Fibroblast of the aortic adventitia (primary cell): ENCODE measurements around the gene EXOC6B. TPM values are rescaled to one million over a fixed set of nuclear protein-coding genes. Genes with fewer than 3 reads are reported as not detected.

Source experiments
- DNase-seq: peaks from one replicate; pipeline ENCODE4 v3.0.0-alpha.2; 2010; ENCODE audit warnings: low read depth
- H3K4me3 ChIP-seq: 2 replicates; pipeline ENCODE4 v1.5.1; 2011; ENCODE audit warnings: low read depth, mild to moderate bottlenecking, control low read depth, low read length, moderate library complexity
- total RNA-seq: library from RNA; depleted of rRNA; stranded (reverse); fragments of >200 nt; gene quantifications from 2 replicates; pipeline ENCODE4 v1.2.3, GENCODE V29; 2012; ENCODE audit warnings: low replicate concordance
- TF ChIP-seq, protein P1 (sequence below): IDR thresholded peaks from 2 replicates; pipeline ENCODE4 v1.5.1; 2011; ENCODE audit warnings: mild to moderate bottlenecking, low read length, control low read depth, inconsistent platforms; ENCODE audit not compliant: insufficient read depth

Gene EXOC6B
- total RNA-seq, 1 donor: 30.2 TPM

DNA sequence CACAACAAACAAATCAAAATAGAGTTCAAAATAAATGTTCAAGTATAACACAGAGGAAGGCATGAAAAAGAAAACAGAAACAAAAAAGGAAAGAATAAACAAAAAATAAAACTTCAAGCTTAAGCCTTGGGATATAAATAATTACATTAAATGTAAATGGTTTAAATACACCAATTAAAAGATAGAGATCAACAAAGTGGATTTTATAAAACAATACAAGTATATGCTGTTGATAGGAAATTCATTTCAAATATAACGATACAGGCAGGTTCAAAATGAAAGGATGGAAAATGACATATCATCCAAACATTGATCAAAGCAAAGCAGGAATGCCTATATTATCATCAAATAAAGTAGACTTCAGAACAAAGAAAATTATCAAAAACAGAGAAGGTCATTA lies 16.7 kb downstream of the EXOC6B start:
- TF ChIP-seq, protein P1, sequence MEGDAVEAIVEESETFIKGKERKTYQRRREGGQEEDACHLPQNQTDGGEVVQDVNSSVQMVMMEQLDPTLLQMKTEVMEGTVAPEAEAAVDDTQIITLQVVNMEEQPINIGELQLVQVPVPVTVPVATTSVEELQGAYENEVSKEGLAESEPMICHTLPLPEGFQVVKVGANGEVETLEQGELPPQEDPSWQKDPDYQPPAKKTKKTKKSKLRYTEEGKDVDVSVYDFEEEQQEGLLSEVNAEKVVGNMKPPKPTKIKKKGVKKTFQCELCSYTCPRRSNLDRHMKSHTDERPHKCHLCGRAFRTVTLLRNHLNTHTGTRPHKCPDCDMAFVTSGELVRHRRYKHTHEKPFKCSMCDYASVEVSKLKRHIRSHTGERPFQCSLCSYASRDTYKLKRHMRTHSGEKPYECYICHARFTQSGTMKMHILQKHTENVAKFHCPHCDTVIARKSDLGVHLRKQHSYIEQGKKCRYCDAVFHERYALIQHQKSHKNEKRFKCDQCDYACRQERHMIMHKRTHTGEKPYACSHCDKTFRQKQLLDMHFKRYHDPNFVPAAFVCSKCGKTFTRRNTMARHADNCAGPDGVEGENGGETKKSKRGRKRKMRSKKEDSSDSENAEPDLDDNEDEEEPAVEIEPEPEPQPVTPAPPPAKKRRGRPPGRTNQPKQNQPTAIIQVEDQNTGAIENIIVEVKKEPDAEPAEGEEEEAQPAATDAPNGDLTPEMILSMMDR: no peak
- no peak overlapping the region for H3K4me3 ChIP-seq
- no peak for DNase-seq

DNA sequence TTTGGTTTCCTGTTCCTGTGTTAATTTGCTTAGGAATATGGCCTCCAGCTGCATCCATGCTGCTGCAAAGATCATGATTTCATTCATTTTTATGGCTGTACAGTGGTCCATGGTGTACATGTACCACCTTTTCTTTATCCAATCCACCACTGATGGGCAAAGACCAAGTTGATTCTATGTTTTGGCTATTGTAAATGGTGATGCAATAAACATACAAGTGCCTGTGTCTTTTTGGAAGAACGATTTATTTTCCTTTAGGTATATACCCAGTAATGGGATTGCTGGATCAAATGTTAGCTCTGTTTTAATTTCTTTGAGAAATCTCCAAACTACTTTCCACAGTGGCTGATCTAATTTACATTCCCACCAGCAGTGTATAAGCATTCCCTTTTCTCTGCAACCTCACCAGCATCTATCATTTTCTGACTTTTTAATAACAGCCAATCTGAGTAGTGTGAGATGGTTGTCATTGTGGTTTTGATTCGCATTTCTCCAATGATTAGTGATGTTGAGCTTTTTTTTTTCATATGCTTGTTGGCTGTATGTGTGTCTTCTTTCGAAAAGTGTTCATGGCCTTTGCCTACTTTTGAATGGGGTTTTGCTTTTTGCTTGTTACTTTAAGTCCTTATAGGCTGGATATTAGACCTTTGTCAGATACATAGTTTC lies 19.4 kb downstream of the EXOC6B start:
- DNase-seq: no peak
- TF ChIP-seq, protein P1: no peak
- no peak overlapping the region for H3K4me3 ChIP-seq

DNA sequence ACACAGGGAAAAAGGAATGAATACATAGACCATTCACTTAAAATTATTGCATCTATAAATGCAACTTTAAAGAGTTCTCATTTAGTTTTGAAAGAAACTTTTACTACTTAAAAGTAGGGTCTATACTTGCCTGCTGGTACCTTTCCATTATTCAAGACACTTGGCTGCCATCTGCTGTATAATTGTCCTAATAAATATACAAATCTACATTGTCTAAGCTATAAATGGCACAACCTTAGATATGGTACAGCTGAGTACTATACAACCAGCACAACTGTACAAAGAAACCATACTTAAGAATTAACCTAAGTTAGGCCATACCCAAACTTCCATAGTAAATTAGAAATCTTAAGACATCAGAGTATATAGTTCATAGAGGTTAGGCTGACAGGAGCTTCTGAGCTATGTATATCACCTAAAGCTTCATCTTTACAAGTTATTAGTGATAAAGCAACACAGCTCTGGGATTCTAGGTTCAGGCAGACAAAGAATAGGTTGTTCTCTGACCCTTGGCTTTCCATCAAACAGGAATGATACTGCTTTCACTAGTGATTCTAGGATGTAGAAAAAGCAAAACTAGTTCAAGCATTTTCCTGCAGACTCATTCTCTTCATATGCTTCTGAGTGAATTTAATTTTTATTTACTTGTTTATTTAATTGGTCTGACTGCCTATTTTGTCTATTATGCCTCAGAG lies 22.1 kb downstream of the EXOC6B start:
- H3K4me3 ChIP-seq: no peak overlapping the region
- no peak for DNase-seq
- TF ChIP-seq, protein P1: no peak

DNA sequence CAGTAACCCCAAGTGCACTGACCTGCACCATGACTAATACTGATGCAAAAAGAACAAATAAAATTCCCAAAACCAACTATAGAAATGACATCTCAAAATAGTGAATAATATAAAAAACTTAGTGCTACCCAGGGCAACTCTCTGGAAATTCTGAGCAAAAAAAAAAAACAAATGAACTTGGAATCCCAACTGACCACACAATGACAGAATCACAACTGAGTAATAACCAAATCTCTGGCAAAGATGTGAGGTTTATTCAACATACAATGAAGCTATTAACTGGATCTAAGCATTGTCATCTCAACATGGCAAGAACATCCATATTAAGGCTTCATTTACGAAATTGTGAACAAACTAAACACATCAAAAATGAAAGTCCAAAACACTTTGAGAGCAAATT lies 22.7 kb downstream of the EXOC6B start:
- no peak overlapping the region for H3K4me3 ChIP-seq
- TF ChIP-seq, protein P1: no peak
- peak; percentile 75 for DNase-seq

DNA sequence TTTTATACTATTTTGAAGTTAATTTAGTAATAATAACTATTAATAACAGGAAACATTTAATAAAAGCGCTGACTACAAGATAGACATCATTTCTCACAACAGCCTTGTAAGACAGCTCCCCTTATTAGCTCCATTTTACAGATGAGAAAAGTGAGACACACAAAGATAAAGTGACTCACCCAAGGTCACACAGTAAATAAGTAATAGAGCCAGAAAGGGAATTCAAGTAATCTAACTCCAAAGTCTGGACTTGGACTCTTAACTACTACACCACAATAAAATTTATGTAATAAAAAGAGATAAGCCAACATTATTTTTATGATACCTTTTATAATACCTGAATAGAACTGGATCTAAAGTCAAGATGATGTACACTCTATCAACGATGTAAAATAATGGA lies 25.3 kb downstream of the EXOC6B start:
- no peak overlapping the region for H3K4me3 ChIP-seq
- TF ChIP-seq, protein P1: no peak

DNA sequence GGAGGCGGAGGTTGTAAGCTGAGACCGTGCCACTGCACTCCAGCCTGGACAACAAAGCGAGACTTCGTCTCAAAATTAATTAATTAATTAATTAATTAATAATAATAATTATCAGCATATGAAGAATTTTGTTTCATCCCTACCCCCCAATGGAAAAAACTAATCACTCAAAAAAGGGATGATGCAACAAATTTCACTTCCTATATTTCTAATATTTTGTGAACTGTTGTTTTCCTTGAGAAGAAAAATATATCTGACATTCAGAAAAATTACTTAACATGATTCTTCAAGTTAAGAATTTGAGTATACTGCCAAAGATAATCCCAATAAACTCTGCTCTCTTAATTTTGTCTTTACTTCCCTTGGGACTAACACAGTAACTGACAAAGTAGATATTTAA lies 28.1 kb downstream of the EXOC6B start:
- TF ChIP-seq, protein P1: no peak
- H3K4me3 ChIP-seq: no peak overlapping the region
- no peak for DNase-seq

More for the DNA sequence above, 25.3 kb downstream of the EXOC6B start:
- DNase-seq: no peak
